GM18499 (cell line): ENCODE measurements around the gene MAN1A1.

Experiments
- ATAC-seq: cut with Tn5 transposase; IDR thresholded peaks from one replicate; pipeline ENCODE4 v1.9.1; 2021; ENCODE audit warnings: moderate number of reproducible peaks; ENCODE audit not compliant: insufficient read depth, unreplicated experiment

The MAN1A1 gene

GRCh38 chr6:119209452-119210205 lies 139.9 kb downstream of the MAN1A1 start:
- peak; percentile 45 for ATAC-seq

- ATAC-seq: no peak
Observed at GRCh38 chr6:119207971-119208725, 141.4 kb downstream of the MAN1A1 start.

- no peak for ATAC-seq
Observed at GRCh38 chr6:119207327-119207726, 142.2 kb downstream of the MAN1A1 start.

- ATAC-seq: peak; percentile 79
Observed at GRCh38 chr6:119205911-119206618, 143.5 kb downstream of the MAN1A1 start.

GRCh38 chr6:119204719-119205118 lies 144.8 kb downstream of the MAN1A1 start:
- ATAC-seq: no peak

GRCh38 chr6:119201480-119201879 lies 148.1 kb downstream of the MAN1A1 start:
- no peak for ATAC-seq

- ATAC-seq: no peak
Observed at GRCh38 chr6:119200512-119201175, 148.9 kb downstream of the MAN1A1 start.

- ATAC-seq: no peak
Observed at GRCh38 chr6:119197271-119197670, 152.3 kb downstream of the MAN1A1 start.

GRCh38 chr6:119196715-119197114 lies 152.8 kb downstream of the MAN1A1 start:
- no peak for ATAC-seq

- no peak for ATAC-seq
Observed at GRCh38 chr6:119195848-119196247, 153.7 kb downstream of the MAN1A1 start.

GRCh38 chr6:119195204-119195603 lies 154.4 kb downstream of the MAN1A1 start:
- ATAC-seq: no peak

- no peak for ATAC-seq
Observed at GRCh38 chr6:119193707-119194106, 155.9 kb downstream of the MAN1A1 start.

- ATAC-seq: no peak
Observed at GRCh38 chr6:119192200-119192599, 157.4 kb downstream of the MAN1A1 start.

- no peak for ATAC-seq
Observed at GRCh38 chr6:119190176-119190575, 159.4 kb downstream of the MAN1A1 start.

- no peak for ATAC-seq
Observed at GRCh38 chr6:119189498-119189897, 160.1 kb downstream of the MAN1A1 start.

GRCh38 chr6:119187596-119187995 lies 162.0 kb downstream of the MAN1A1 start:
- ATAC-seq: no peak

GRCh38 chr6:119186490-119186889 lies 163.1 kb downstream of the MAN1A1 start:
- ATAC-seq: no peak

- ATAC-seq: no peak
Observed at GRCh38 chr6:119184008-119184648, 165.4 kb downstream of the MAN1A1 start.

GRCh38 chr6:119183457-119183856 lies 166.1 kb downstream of the MAN1A1 start:
- ATAC-seq: no peak

GRCh38 chr6:119182875-119183274 lies 166.7 kb downstream of the MAN1A1 start:
- ATAC-seq: no peak
